ENCODE results near the gene TKFC. TPM values are rescaled to one million over a fixed set of nuclear protein-coding genes. Genes with fewer than 3 reads are reported as not detected.

Gene TKFC
- total and polyA plus RNA-seq, 9 of the 15 experiments (the other 6 are each of a cell fraction or from before 2014, with no cell fraction given) = 2.0 to 61.7 (median 28.5) TPM

DNA sequence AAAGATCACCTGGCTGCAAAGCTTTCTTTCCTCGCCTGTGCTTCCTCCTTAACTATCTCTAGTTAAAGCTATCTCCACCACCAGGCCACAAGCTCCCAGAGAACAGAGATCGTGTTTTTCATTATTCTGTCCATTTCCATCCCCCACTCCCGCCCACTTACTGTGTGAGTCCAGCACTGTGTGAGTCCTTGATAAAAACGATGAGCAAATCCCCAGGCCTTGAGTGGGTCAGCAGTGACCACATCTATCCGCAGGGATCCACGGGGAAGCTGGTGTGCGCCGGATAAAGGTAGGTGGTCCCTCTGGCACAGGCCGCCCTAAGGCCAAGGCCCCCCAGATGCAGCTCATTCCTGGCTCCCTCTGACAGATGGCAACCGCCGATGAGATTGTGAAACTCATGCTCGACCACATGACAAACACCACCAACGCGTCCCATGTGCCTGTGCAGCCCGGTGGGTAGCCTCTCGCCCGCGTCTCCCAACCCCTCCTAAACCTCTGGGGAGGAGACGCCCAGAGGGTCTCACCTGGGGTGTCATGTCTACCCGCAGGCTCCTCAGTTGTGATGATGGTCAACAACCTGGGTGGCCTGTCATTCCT is 9.3 kb downstream of the TKFC start (continued):
- TF ChIP-seq, protein P1, sequence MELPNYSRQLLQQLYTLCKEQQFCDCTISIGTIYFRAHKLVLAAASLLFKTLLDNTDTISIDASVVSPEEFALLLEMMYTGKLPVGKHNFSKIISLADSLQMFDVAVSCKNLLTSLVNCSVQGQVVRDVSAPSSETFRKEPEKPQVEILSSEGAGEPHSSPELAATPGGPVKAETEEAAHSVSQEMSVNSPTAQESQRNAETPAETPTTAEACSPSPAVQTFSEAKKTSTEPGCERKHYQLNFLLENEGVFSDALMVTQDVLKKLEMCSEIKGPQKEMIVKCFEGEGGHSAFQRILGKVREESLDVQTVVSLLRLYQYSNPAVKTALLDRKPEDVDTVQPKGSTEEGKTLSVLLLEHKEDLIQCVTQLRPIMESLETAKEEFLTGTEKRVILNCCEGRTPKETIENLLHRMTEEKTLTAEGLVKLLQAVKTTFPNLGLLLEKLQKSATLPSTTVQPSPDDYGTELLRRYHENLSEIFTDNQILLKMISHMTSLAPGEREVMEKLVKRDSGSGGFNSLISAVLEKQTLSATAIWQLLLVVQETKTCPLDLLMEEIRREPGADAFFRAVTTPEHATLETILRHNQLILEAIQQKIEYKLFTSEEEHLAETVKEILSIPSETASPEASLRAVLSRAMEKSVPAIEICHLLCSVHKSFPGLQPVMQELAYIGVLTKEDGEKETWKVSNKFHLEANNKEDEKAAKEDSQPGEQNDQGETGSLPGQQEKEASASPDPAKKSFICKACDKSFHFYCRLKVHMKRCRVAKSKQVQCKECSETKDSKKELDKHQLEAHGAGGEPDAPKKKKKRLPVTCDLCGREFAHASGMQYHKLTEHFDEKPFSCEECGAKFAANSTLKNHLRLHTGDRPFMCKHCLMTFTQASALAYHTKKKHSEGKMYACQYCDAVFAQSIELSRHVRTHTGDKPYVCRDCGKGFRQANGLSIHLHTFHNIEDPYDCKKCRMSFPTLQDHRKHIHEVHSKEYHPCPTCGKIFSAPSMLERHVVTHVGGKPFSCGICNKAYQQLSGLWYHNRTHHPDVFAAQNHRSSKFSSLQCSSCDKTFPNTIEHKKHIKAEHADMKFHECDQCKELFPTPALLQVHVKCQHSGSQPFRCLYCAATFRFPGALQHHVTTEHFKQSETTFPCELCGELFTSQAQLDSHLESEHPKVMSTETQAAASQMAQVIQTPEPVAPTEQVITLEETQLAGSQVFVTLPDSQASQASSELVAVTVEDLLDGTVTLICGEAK (IDR thresholded peaks at IDR 0.05) = no peak
- TF ChIP-seq, protein P1 (CRISPR knock-in tag; IDR thresholded peaks at IDR 0.05) = no peak
- TF ChIP-seq, protein P2, sequence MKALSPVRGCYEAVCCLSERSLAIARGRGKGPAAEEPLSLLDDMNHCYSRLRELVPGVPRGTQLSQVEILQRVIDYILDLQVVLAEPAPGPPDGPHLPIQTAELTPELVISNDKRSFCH (CRISPR knock-in tag; IDR thresholded peaks at IDR 0.05) = no peak
- TF ChIP-seq, protein P2 (tag; IDR thresholded peaks at IDR 0.05) = peak; percentile 68
- TF ChIP-seq, protein P3, sequence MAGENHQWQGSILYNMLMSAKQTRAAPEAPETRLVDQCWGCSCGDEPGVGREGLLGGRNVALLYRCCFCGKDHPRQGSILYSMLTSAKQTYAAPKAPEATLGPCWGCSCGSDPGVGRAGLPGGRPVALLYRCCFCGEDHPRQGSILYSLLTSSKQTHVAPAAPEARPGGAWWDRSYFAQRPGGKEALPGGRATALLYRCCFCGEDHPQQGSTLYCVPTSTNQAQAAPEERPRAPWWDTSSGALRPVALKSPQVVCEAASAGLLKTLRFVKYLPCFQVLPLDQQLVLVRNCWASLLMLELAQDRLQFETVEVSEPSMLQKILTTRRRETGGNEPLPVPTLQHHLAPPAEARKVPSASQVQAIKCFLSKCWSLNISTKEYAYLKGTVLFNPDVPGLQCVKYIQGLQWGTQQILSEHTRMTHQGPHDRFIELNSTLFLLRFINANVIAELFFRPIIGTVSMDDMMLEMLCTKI (IDR thresholded peaks at IDR 0.05; ENCODE audit: partially characterized antibody) = no peak
- TF ChIP-seq CBX3 (IDR thresholded peaks at IDR 0.05; ENCODE audit: borderline replicate concordance in 1 of 2, low read length in 2 of 2) = 0 out of 3 replicates have a peak, but pooled peaks of 1 of the 2 experiments have one; percentile 59
- TF ChIP-seq ZNF197 (CRISPR knock-in tag; IDR thresholded peaks at IDR 0.05; ENCODE audit: low read depth) = no peak
- no peak for TF ChIP-seq IFI16 (CRISPR knock-in tag; IDR thresholded peaks at IDR 0.05)
- TF ChIP-seq SAP30 (IDR thresholded peaks at IDR 0.05; ENCODE audit: borderline replicate concordance, insufficient read depth, low read depth, low read length, poor library complexity, severe bottlenecking) = no peak
- TF ChIP-seq BRD9 (IDR thresholded peaks at IDR 0.05; ENCODE audit: low read depth, partially characterized antibody) = peak; percentile 50
- TF ChIP-seq ZNF507 (tag; conservative IDR thresholded peaks at IDR 0.05) = no peak
- no peak for TF ChIP-seq ESRRB (CRISPR knock-in tag; IDR thresholded peaks at IDR 0.05; ENCODE audit: borderline replicate concordance)
- TF ChIP-seq, protein P4, sequence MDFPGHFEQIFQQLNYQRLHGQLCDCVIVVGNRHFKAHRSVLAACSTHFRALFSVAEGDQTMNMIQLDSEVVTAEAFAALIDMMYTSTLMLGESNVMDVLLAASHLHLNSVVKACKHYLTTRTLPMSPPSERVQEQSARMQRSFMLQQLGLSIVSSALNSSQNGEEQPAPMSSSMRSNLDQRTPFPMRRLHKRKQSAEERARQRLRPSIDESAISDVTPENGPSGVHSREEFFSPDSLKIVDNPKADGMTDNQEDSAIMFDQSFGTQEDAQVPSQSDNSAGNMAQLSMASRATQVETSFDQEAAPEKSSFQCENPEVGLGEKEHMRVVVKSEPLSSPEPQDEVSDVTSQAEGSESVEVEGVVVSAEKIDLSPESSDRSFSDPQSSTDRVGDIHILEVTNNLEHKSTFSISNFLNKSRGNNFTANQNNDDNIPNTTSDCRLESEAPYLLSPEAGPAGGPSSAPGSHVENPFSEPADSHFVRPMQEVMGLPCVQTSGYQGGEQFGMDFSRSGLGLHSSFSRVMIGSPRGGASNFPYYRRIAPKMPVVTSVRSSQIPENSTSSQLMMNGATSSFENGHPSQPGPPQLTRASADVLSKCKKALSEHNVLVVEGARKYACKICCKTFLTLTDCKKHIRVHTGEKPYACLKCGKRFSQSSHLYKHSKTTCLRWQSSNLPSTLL (IDR thresholded peaks at IDR 0.05) = no peak
- peak; percentile 92 for TF ChIP-seq PML (IDR thresholded peaks at IDR 0.05; ENCODE audit: low read length)
- no peak for TF ChIP-seq ZNF668 (CRISPR knock-in tag; IDR thresholded peaks at IDR 0.05)

All from K562 (cell line).